ENCODE data around the gene CALR3.
"Not testable (repeated sequence)": the region's sequence is repeated elsewhere in the genome, so short reads cannot be mapped to it uniquely, and the experiment has no call there.

CALR3 gene

GRCh38 chr19:16495982-16496612 is at the start of gene CALR3, which contains the start of gene C19orf44:
TSS of gene CALR3 (minus strand) at chr19:16496167. CDS start at chr19:16496129, 38 bp downstream.
TSS of gene C19orf44 (plus strand) at chr19:16496394. CDS start at chr19:16500793, 4,399 bp downstream.
- H3K79me2 ChIP-seq (ENCODE audit: control insufficient read depth, low read length): peaks cover 33% of the 10 kb centered on the region
- H3K36me3 ChIP-seq (ENCODE audit: control insufficient read depth, low read length): peaks cover 6% of the 10 kb centered on the region
- peak within 1 kb of the TSS; percentile 93 for H3K4me2 ChIP-seq (ENCODE audit: low read length)
- H3K4me3 ChIP-seq (ENCODE audit: low read length): peak within 1 kb of the TSS; percentile 89
- H3F3A ChIP-seq (ENCODE audit: control insufficient read depth, insufficient read depth): peaks cover 3% of the 10 kb centered on the region; the same call in 1 of the 2 replicates
- no peaks in the 10 kb centered on the region for H3K9me3 ChIP-seq (ENCODE audit: control insufficient read depth, insufficient read depth, low read length)
- no peaks in the 10 kb centered on the region for H3K27me3 ChIP-seq (ENCODE audit: control insufficient read depth, low read length)
- no peaks in the 10 kb centered on the region for H3K9me2 ChIP-seq (replicated peaks; ENCODE audit: control insufficient read depth, low read length)
- H4K20me1 ChIP-seq (ENCODE audit: control insufficient read depth, insufficient read depth, low read depth, low read length): no peaks in the 10 kb centered on the region
- H3K27ac ChIP-seq (ENCODE audit: low read depth, low read length): no peak within 1 kb of the TSS
- H3K4me1 ChIP-seq (ENCODE audit: control insufficient read depth, low read length): peaks cover 24% of the 10 kb centered on the region
- TF ChIP-seq EZH2phosphoT487 (IDR thresholded peaks at IDR 0.05; ENCODE audit: borderline replicate concordance, low read length) (no peak), CTCF (IDR thresholded peaks at IDR 0.05; ENCODE audit: low read depth, low read length, poor library complexity, severe bottlenecking) (no peak)

GRCh38 chr19:16544473-16545231 is 48.7 kb upstream of the CALR3 start:
- peaks cover 31% of the 10 kb centered on the region for H3F3A ChIP-seq (ENCODE audit: control insufficient read depth, insufficient read depth)
- no peaks in the 10 kb centered on the region for H3K9me3 ChIP-seq (ENCODE audit: control insufficient read depth, insufficient read depth, low read length)
- peaks cover 84% of the 10 kb centered on the region for H3K79me2 ChIP-seq (ENCODE audit: control insufficient read depth, low read length)
- TF ChIP-seq EZH2phosphoT487 (IDR thresholded peaks at IDR 0.05; ENCODE audit: borderline replicate concordance, low read length) (no peak), CTCF (IDR thresholded peaks at IDR 0.05; ENCODE audit: low read depth, low read length, poor library complexity, severe bottlenecking) (no peak)
- H3K4me2 ChIP-seq (ENCODE audit: low read length): peak overlapping the region; percentile 86
- H3K27ac ChIP-seq (ENCODE audit: low read depth, low read length): peak overlapping the region; percentile 77
- H3K4me3 ChIP-seq (ENCODE audit: low read length): peak overlapping the region; percentile 48
- H3K9me2 ChIP-seq (replicated peaks; ENCODE audit: control insufficient read depth, low read length): no peaks in the 10 kb centered on the region
- H3K36me3 ChIP-seq (ENCODE audit: control insufficient read depth, low read length): peaks cover 43% of the 10 kb centered on the region
- peaks cover 60% of the 10 kb centered on the region for H3K4me1 ChIP-seq (ENCODE audit: control insufficient read depth, low read length)
- H4K20me1 ChIP-seq (ENCODE audit: control insufficient read depth, insufficient read depth, low read depth, low read length): peaks cover 15% of the 10 kb centered on the region
- H3K27me3 ChIP-seq (ENCODE audit: control insufficient read depth, low read length): no peaks in the 10 kb centered on the region

- H4K20me1 ChIP-seq (ENCODE audit: control insufficient read depth, insufficient read depth, low read depth, low read length): peaks cover 19% of the 10 kb centered on the region
- H3K9me2 ChIP-seq (replicated peaks; ENCODE audit: control insufficient read depth, low read length); H3K27me3 ChIP-seq (ENCODE audit: control insufficient read depth, low read length); H3K9me3 ChIP-seq (ENCODE audit: control insufficient read depth, insufficient read depth, low read length): not testable (repeated sequence)
- peaks cover 45% of the 10 kb centered on the region for H3K36me3 ChIP-seq (ENCODE audit: control insufficient read depth, low read length)
- H3F3A ChIP-seq (ENCODE audit: control insufficient read depth, insufficient read depth): peaks cover 29% of the 10 kb centered on the region
- peak overlapping the region; percentile 86 for H3K4me2 ChIP-seq (ENCODE audit: low read length)
- peaks cover 67% of the 10 kb centered on the region for H3K4me1 ChIP-seq (ENCODE audit: control insufficient read depth, low read length)
- H3K79me2 ChIP-seq (ENCODE audit: control insufficient read depth, low read length): peaks cover 86% of the 10 kb centered on the region
- peak overlapping the region; percentile 77 for H3K27ac ChIP-seq (ENCODE audit: low read depth, low read length)
- peak overlapping the region; percentile 100 for H3K4me3 ChIP-seq (ENCODE audit: low read length)
These were observed 47.8 kb upstream of the CALR3 start for GRCh38 chr19:16543734-16544133.
